ENCODE measurements around the gene NOL9.

NOL9 gene

DNA sequence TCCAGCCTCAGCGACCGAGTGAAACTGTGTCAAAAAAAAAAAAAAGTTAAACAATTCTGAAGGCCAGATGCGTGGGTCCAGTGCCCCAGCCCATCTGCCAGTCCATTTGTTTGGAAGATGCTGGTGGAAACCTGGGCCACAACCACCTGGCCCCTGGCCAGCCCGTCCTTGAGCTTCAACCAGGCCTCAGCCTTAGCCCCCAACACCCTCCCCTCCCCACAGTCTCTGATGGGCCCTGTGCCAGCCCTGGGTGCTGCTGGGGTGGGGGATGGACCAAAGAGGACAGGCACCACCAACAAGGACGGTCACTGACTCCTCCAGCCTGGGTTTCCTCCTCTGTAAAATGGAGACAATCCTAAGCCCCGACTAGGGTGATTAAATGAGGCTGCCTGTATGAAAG is 43.3 kb downstream of the NOL9 start:
- DNase-seq (ENCODE audit: low read depth), result no peak
- TF ChIP-seq, protein P1, sequence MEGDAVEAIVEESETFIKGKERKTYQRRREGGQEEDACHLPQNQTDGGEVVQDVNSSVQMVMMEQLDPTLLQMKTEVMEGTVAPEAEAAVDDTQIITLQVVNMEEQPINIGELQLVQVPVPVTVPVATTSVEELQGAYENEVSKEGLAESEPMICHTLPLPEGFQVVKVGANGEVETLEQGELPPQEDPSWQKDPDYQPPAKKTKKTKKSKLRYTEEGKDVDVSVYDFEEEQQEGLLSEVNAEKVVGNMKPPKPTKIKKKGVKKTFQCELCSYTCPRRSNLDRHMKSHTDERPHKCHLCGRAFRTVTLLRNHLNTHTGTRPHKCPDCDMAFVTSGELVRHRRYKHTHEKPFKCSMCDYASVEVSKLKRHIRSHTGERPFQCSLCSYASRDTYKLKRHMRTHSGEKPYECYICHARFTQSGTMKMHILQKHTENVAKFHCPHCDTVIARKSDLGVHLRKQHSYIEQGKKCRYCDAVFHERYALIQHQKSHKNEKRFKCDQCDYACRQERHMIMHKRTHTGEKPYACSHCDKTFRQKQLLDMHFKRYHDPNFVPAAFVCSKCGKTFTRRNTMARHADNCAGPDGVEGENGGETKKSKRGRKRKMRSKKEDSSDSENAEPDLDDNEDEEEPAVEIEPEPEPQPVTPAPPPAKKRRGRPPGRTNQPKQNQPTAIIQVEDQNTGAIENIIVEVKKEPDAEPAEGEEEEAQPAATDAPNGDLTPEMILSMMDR (conservative IDR thresholded peaks at IDR 0.05; ENCODE audit: low read length), result no peak
- H3K4me3 ChIP-seq (ENCODE audit: low read length), result no peak overlapping the region

DNA sequence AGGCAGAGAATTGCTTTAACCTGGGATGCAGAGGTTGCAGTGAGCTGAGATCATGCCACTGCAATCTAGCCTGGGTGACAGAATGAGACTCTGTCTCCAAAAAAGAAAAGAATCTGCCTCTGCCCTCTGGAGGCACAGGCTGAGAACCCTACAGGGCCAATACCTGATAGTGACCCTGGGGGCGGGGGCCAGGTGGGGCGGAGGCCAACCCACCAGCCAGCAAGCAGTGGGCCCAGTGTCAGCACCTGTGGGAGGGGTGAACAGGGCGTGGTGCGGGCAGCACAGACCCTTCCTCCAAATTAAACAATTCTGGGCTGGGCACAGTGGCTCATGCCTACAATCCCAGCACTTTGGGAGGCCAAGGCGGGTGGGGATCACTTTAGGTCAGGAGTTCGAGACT is 43.8 kb downstream of the NOL9 start:
- TF ChIP-seq, protein P1 (conservative IDR thresholded peaks at IDR 0.05; ENCODE audit: low read length), result no peak
- DNase-seq (ENCODE audit: low read depth), result no peak
- H3K4me3 ChIP-seq (ENCODE audit: low read length), result no peak overlapping the region

GRCh38 chr1:6509919-6510291 is 44.4 kb downstream of the NOL9 start:
- TF ChIP-seq, protein P1 (conservative IDR thresholded peaks at IDR 0.05; ENCODE audit: low read length), result no peak
- H3K4me3 ChIP-seq (ENCODE audit: low read length), result no peak overlapping the region
- no peak for DNase-seq (ENCODE audit: low read depth)

DNA sequence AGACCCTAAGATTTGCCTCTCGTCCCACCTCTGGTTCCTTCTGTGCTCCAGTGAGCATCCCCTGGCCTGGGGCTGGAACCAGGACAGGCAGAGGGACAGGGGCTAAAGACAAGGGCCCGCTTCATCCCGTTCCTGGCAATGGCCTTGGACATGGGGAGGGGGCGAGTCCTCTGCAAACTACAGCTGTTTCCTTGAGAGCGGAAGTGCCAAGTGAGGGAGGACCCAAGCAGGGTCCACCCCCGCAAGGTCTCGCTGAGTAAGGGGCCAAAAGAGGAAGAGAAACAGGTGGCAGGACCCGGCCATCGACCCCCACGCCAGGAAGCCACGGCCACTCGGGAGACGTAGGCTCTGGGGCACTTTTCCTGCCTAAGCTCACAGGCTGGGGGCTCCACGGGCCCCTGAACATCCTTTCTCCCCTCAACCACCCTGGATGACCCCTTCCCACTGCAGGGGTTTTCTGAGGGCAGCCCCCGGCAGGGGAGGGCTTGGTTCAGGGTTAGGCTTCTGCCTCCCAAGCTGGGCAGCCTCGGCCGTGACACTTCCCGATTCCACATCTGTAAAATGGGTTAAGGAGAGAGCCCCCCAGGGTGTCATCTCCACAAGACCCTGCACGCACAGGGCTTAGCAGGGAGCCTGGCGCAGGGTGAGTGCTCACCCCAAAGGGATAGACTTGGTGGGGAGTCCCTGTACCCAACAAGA is 44.9 kb downstream of the NOL9 start:
- H3K4me3 ChIP-seq (ENCODE audit: low read length), result no peak overlapping the region
- no peak for DNase-seq (ENCODE audit: low read depth)
- TF ChIP-seq, protein P1 (conservative IDR thresholded peaks at IDR 0.05; ENCODE audit: low read length), result no peak

DNA sequence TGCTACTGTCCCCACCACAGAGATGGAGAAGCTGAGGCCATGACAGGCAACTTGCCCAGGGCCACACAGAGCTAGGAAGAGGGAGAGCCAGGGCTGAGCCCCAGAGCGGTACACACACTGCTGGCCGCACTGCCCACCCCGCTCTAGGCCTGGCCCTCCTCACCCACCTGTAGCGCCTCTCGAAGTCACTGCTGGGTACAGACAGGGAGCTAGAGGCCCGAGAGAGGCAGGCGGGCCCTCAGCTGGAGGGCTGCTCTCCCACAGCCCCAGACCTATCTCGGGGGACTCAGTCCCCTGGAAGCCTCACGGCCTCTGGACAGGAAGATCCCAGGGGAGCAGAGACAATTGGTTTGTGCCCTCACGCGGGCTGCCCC is 45.5 kb downstream of the NOL9 start:
- TF ChIP-seq, protein P1 (conservative IDR thresholded peaks at IDR 0.05; ENCODE audit: low read length), result no peak
- no peak overlapping the region for H3K4me3 ChIP-seq (ENCODE audit: low read length)
- no peak for DNase-seq (ENCODE audit: low read depth)

DNA sequence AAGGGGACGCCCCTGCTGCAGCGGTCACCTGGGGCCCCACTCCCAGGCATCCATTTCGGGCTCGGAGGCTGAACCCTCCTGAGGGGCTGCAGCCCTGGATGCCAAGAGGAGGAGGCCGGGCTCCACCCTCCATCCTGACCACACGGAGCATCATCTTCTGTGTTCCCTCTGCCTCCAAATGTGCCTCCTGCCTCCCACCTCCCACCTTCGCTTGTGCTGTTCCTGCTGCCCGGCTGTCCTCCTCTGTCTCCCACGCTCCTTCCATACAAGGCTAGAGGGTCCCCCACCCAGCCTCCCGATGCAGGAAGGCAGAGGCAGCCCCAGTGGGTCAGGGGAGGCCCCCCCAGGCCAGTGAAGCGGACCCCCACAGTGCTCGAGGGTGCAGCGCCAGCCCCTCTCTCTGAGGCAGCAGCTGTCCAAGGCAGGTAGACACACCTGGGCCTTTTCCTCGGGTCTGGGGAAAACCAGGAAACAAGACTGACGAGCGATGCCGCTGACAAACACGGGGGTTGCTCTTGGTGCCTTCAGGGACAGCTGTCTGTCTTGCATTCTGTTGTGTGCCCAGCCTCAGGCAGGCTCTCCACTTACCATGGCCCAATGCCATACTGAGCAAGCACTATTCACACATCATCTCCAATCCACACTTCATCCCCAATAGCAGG is 46.0 kb downstream of the NOL9 start:
- DNase-seq (ENCODE audit: low read depth), result no peak
- TF ChIP-seq, protein P1 (conservative IDR thresholded peaks at IDR 0.05; ENCODE audit: low read length), result no peak
- H3K4me3 ChIP-seq (ENCODE audit: low read length), result no peak overlapping the region

DNA sequence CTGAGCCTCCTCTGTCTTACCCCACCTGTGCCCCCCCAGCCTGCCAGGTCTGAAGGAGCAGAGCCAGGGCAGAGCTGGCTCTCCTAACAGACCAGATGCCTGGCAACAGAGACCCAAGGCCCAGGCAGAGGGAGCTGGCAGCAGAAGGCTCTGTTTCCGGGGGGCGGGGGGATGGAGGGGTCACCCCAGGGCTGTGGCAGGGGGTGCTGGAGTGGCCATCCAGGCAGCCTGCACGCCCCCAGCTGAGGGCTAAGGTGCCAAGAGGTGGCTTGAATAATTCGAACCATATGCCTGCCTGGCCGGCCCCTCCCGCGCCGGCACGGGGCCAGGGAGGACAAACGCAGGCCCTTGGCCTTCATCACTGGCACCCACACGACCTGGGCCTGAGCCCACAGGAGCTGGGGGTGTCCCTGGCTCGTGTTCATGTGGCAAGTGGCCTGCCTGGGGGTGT is 46.8 kb downstream of the NOL9 start:
- DNase-seq (ENCODE audit: low read depth), result no peak
- TF ChIP-seq, protein P1 (conservative IDR thresholded peaks at IDR 0.05; ENCODE audit: low read length), result no peak
- no peak overlapping the region for H3K4me3 ChIP-seq (ENCODE audit: low read length)
